HG03066 (cell line): ENCODE measurements around the gene C5orf63.
"Not testable (repeated sequence)": the region's sequence is repeated elsewhere in the genome, so short reads cannot be mapped to it uniquely, and the experiment has no call there.

ENCODE experiments used
- ATAC-seq: cut with Tn5 transposase; IDR thresholded peaks from one replicate; pipeline ENCODE4 v1.9.1; 2021; ENCODE audit warnings: low read depth; ENCODE audit not compliant: unreplicated experiment

The C5orf63 gene

GRCh38 chr5:127010362-127010761, 62.9 kb downstream of the C5orf63 start:
- no peak for ATAC-seq

GRCh38 chr5:127009784-127010183, 63.5 kb downstream of the C5orf63 start:
- ATAC-seq, result no peak

GRCh38 chr5:127008300-127008975, 64.9 kb downstream of the C5orf63 start:
- ATAC-seq, result no peak

- ATAC-seq, result no peak
Measured at GRCh38 chr5:127007522-127007921, 65.8 kb downstream of the C5orf63 start.

- no peak for ATAC-seq
Measured at GRCh38 chr5:127006744-127007143, 66.6 kb downstream of the C5orf63 start.

- not testable (repeated sequence) for ATAC-seq
Measured at GRCh38 chr5:127005282-127005681, 68.0 kb downstream of the C5orf63 start.

GRCh38 chr5:127004721-127005120, 68.6 kb downstream of the C5orf63 start:
- ATAC-seq, result no peak

GRCh38 chr5:127003798-127004495, 69.4 kb downstream of the C5orf63 start:
- no peak for ATAC-seq

GRCh38 chr5:127002390-127002789, 70.9 kb downstream of the C5orf63 start:
- ATAC-seq, result no peak

- ATAC-seq, result no peak
Measured at GRCh38 chr5:127001621-127002296, 71.5 kb downstream of the C5orf63 start.
